ENCODE data around the gene OR2C1. TPM values are rescaled to one million over a fixed set of nuclear protein-coding genes. Genes with fewer than 3 reads are reported as not detected.
A peak's percentile ranks its signal among the peaks of the same experiment; 100 is the strongest.

The OR2C1 gene
- 0.22 TPM in 1 of 2 replicates, not detected in the other for polyA plus RNA-seq
- 0.69 and 0.73 TPM in 2 replicates for polyA minus RNA-seq

DNA sequence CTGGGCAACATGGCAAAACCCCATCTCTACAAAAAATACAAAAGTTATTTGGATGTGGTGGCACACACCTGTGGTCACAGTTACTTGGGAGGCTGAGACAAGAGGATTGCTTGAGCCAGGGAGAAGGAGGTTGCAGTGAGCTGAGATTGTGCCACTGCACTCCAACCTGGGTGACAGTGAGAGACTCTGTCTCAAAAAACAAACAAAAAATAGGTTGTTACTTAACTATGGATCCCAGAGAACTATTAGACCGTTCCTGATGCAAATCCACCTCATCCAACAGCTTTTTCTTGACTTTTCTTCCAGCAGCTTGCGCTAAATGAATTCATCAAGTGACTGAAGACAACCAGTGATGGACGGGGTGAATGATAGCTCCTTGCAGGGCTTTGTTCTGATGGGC, at the start of gene OR2C1:
TSS of gene OR2C1 (plus strand) at position 301 of the 400 bp plus-strand sequence. CDS start at position 353, 52 bp downstream.
- no peaks in the 10 kb centered on the region for H3K36me3 ChIP-seq (ENCODE audit: insufficient read depth, low read length)
- no peak within 1 kb of the TSS for H3K9ac ChIP-seq (ENCODE audit: low read length)
- no peaks in the 10 kb centered on the region for H4K20me1 ChIP-seq (ENCODE audit: insufficient read depth)
- no peaks in the 10 kb centered on the region for H3K9me3 ChIP-seq (ENCODE audit: low read length)
- H3K4me3 ChIP-seq (ENCODE audit: low read length), result no peak within 1 kb of the TSS
- no peaks in the 10 kb centered on the region for H3F3A ChIP-seq (ENCODE audit: insufficient read depth, low read length, poor library complexity, severe bottlenecking)
- no peak within 1 kb of the TSS for H3K27ac ChIP-seq (ENCODE audit: low read length)
- H3K27me3 ChIP-seq (ENCODE audit: insufficient read depth, low read depth, low read length), result no peaks in the 10 kb centered on the region
- H3K79me2 ChIP-seq (replicated peaks; ENCODE audit: insufficient read depth, low read length), result no peaks in the 10 kb centered on the region
- no peak within 1 kb of the TSS for H2AFZ ChIP-seq (ENCODE audit: low read depth, low read length)
- H3K9me2 ChIP-seq (ENCODE audit: insufficient read depth, low read length), result no peaks in the 10 kb centered on the region
- no peak within 1 kb of the TSS for H3K4me2 ChIP-seq (ENCODE audit: low read length)
- TF ChIP-seq, protein P1, sequence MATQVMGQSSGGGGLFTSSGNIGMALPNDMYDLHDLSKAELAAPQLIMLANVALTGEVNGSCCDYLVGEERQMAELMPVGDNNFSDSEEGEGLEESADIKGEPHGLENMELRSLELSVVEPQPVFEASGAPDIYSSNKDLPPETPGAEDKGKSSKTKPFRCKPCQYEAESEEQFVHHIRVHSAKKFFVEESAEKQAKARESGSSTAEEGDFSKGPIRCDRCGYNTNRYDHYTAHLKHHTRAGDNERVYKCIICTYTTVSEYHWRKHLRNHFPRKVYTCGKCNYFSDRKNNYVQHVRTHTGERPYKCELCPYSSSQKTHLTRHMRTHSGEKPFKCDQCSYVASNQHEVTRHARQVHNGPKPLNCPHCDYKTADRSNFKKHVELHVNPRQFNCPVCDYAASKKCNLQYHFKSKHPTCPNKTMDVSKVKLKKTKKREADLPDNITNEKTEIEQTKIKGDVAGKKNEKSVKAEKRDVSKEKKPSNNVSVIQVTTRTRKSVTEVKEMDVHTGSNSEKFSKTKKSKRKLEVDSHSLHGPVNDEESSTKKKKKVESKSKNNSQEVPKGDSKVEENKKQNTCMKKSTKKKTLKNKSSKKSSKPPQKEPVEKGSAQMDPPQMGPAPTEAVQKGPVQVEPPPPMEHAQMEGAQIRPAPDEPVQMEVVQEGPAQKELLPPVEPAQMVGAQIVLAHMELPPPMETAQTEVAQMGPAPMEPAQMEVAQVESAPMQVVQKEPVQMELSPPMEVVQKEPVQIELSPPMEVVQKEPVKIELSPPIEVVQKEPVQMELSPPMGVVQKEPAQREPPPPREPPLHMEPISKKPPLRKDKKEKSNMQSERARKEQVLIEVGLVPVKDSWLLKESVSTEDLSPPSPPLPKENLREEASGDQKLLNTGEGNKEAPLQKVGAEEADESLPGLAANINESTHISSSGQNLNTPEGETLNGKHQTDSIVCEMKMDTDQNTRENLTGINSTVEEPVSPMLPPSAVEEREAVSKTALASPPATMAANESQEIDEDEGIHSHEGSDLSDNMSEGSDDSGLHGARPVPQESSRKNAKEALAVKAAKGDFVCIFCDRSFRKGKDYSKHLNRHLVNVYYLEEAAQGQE (IDR thresholded peaks at IDR 0.05; ENCODE audit: borderline replicate concordance), result no peak
- TF ChIP-seq EZH2 (IDR thresholded peaks at IDR 0.05; ENCODE audit: borderline replicate concordance, insufficient read depth, low read length, poor library complexity, severe bottlenecking) (no peak), TAF1 (IDR thresholded peaks at IDR 0.05; ENCODE audit: low read depth) (no peak)

GRCh38 chr16:3306078-3306477, 49.6 kb upstream of the OR2C1 start:
- H3K36me3 ChIP-seq (ENCODE audit: insufficient read depth, low read length), result peaks cover 11% of the 10 kb centered on the region
- H2AFZ ChIP-seq (ENCODE audit: low read depth, low read length), result peak overlapping the region; percentile 90
- peak overlapping the region; percentile 90 for H3K9ac ChIP-seq (ENCODE audit: low read length)
- H3K9me2 ChIP-seq (ENCODE audit: insufficient read depth, low read length), result no peaks in the 10 kb centered on the region
- H3K27me3 ChIP-seq (ENCODE audit: insufficient read depth, low read depth, low read length), result no peaks in the 10 kb centered on the region
- peaks cover 8% of the 10 kb centered on the region for H3K9me3 ChIP-seq (ENCODE audit: low read length)
- H4K20me1 ChIP-seq (ENCODE audit: insufficient read depth), result no peaks in the 10 kb centered on the region
- no peaks in the 10 kb centered on the region for H3F3A ChIP-seq (ENCODE audit: insufficient read depth, low read length, poor library complexity, severe bottlenecking)
- H3K27ac ChIP-seq (ENCODE audit: low read length), result peak overlapping the region; percentile 93
- TF ChIP-seq EP300 (conservative IDR thresholded peaks at IDR 0.05; ENCODE audit: poor library complexity, severe bottlenecking), result no peak
- no peak for TF ChIP-seq RAD21 (conservative IDR thresholded peaks at IDR 0.05)
- no peak for TF ChIP-seq POLR2AphosphoS5 (IDR thresholded peaks at IDR 0.05)
- TF ChIP-seq MXI1 (conservative IDR thresholded peaks at IDR 0.05; ENCODE audit: poor library complexity, severe bottlenecking), result no peak
- no peak for TF ChIP-seq SMC3 (conservative IDR thresholded peaks at IDR 0.05; ENCODE audit: poor library complexity)
- no peak for TF ChIP-seq TAF1 (IDR thresholded peaks at IDR 0.05; ENCODE audit: low read depth)
- TF ChIP-seq CTCF (IDR thresholded peaks at IDR 0.05; ENCODE audit: poor library complexity, severe bottlenecking), result no peak
- TF ChIP-seq, protein P1 (IDR thresholded peaks at IDR 0.05; ENCODE audit: borderline replicate concordance), result no peak
- TF ChIP-seq EZH2 (IDR thresholded peaks at IDR 0.05; ENCODE audit: borderline replicate concordance, insufficient read depth, low read length, poor library complexity, severe bottlenecking), result no peak
- peaks cover 20% of the 10 kb centered on the region for H3K79me2 ChIP-seq (replicated peaks; ENCODE audit: insufficient read depth, low read length)
- H3K4me3 ChIP-seq (ENCODE audit: low read length), result peak overlapping the region; percentile 93
- H3K4me2 ChIP-seq (ENCODE audit: low read length), result peak overlapping the region; percentile 65
